ENCODE data around the gene EFCAB7. TPM values are rescaled to one million over a fixed set of nuclear protein-coding genes. Genes with fewer than 3 reads are reported as not detected.
A peak's percentile ranks its signal among the peaks of the same experiment; 100 is the strongest.

The EFCAB7 gene
- total and polyA plus RNA-seq, 8 donors, result 2.0 to 4.5 (median 3.6) TPM

GRCh38 chr1:63592536-63593302 lies 69.4 kb downstream of the EFCAB7 start:
- Histone ChIP-seq H3K27ac (peak overlapping the region; percentile 82 to 100 (median 92)), H3K27me3 (no peaks in the 10 kb centered on the region), H3K4me3 (peak overlapping the region; percentile 55 to 89 (median 84)), H3K36me3 (no peaks in the 10 kb centered on the region), H3K9me3 (no peaks in the 10 kb centered on the region), H3K4me1 (peaks cover 6 to 23% (median 11%) of the 10 kb centered on the region in 3 donors)
- intact Hi-C loops (cut with DNase I), result no loop called here
- peak in 1 of 4 donors; percentile 3 for ATAC-seq
- no peak for TF ChIP-seq CTCF (IDR thresholded peaks at IDR 0.05)
- WGBS, 2 donors, result 12 to 15% methylated on average over 17 to 18 of the region's 18 CpGs
- no peak for DNase-seq
- no peak for FAIRE-seq

- no peak for TF ChIP-seq CTCF (IDR thresholded peaks at IDR 0.05)
- Histone ChIP-seq H3K36me3 (no peaks in the 10 kb centered on the region), H3K27ac (peak within 1 kb of the TSS; percentile 82 to 100 (median 92)), H3K4me3 (peak within 1 kb of the TSS; percentile 55 to 89 (median 84)), H3K9me3 (no peaks in the 10 kb centered on the region), H3K4me1 (peaks cover 6 to 23% (median 11%) of the 10 kb centered on the region in 3 donors), H3K27me3 (no peaks in the 10 kb centered on the region)
- FAIRE-seq, result no peak
- WGBS, 2 donors, result 0 to 1% methylated on average over 44 to 64 of the region's 64 CpGs
- ATAC-seq, result peak; percentile 67 to 83 (median 78)
- peak; percentile 68 to 89 (median 81) for DNase-seq
- intact Hi-C loops (cut with DNase I), result no loop called here
These were observed 70.1 kb downstream of the EFCAB7 start, which contains the start of gene PGM1 for GRCh38 chr1:63593303-63593885. Gene PGM1 (plus strand): TSS chr1:63593411. CDS start chr1:63593489, 78 bp downstream.

GRCh38 chr1:63593886-63594605 lies 70.7 kb downstream of the EFCAB7 start:
- peak overlapping the region; percentile 55 to 89 (median 84) for H3K4me3 ChIP-seq
- intact Hi-C loops (cut with DNase I), result no loop called here
- H3K4me1 ChIP-seq, result peaks cover 6 to 23% (median 11%) of the 10 kb centered on the region in 3 donors
- FAIRE-seq, result no peak
- peak overlapping the region; percentile 82 to 100 (median 92) for H3K27ac ChIP-seq
- DNase-seq, result peak; percentile 79 to 91 (median 84)
- 1 to 2% methylated on average over 48 to 55 of the region's 55 CpGs for WGBS, 2 donors
- H3K27me3 ChIP-seq, result no peaks in the 10 kb centered on the region
- H3K9me3 ChIP-seq, result no peaks in the 10 kb centered on the region
- H3K36me3 ChIP-seq, result no peaks in the 10 kb centered on the region
- TF ChIP-seq CTCF (IDR thresholded peaks at IDR 0.05), result no peak
- ATAC-seq, result peak; percentile 61 to 74 (median 68)

GRCh38 chr1:63595435-63595834 lies 72.1 kb downstream of the EFCAB7 start:
- no peaks in the 10 kb centered on the region for H3K27me3 ChIP-seq
- WGBS, 2 donors, result 96 to 97% methylated on average over 1 of the region's 1 CpG
- H3K36me3 ChIP-seq, result no peaks in the 10 kb centered on the region
- no peak overlapping the region for H3K27ac ChIP-seq
- intact Hi-C loops (cut with DNase I), result no loop called here
- DNase-seq (no peak), ATAC-seq (no peak), FAIRE-seq (no peak)
- no peak for TF ChIP-seq CTCF (IDR thresholded peaks at IDR 0.05)
- H3K9me3 ChIP-seq, result no peaks in the 10 kb centered on the region
- peak overlapping the region in 1 of 4 donors; percentile 89 for H3K4me3 ChIP-seq
- peaks cover 2 to 23% (median 6%) of the 10 kb centered on the region in 3 donors for H3K4me1 ChIP-seq

All from pancreas (tissue), 10 donors.